Activated naive CD4-positive, alpha-beta T cell treated with anti-CD3 and anti-CD28 coated beads, Interleukin-2, amount 50 U/mL, for 72 hours (primary cell): ENCODE results near the gene GGT6. TPM values are rescaled to one million over a fixed set of nuclear protein-coding genes. Genes with fewer than 3 reads are reported as not detected.
A peak's percentile ranks its signal among the peaks of the same experiment; 100 is the strongest.
"Not testable (repeated sequence)": the region's sequence is repeated elsewhere in the genome, so short reads cannot be mapped to it uniquely, and the experiment has no call there.

ENCODE experiments used
- ATAC-seq, 2 donors: fragments of 150-1000 bp; cut with Tn5 transposase; 2 replicates each; pipeline ENCODE4 v1.10.0; 2021; ENCODE audit warnings: mild to moderate bottlenecking in 2 of 2, moderate library complexity in 2 of 2
- DNase-seq, 2 donors: peaks; one replicate each; pipeline ENCODE4 v3.0.0; 2021 to 2022; ENCODE audit warnings: low spot score in 2 of 2
- H3K27ac Mint-ChIP-seq, 2 donors: one replicate each; pipeline ENCODE4 v1.8.0; 2022; ENCODE audit warnings: mild to moderate bottlenecking in 2 of 2, mixed read lengths in 2 of 2
- H3K36me3 Mint-ChIP-seq, 2 donors: one replicate each; pipeline ENCODE4 v1.8.0; 2022; ENCODE audit warnings: mixed read lengths in 2 of 2
- H3K9me3 Mint-ChIP-seq, 2 donors: one replicate each; pipeline ENCODE4 v1.8.0; 2022; ENCODE audit warnings: mixed read lengths in 2 of 2
- total RNA-seq, 2 donors: library from RNA; stranded (reverse); gene quantifications; one replicate each; pipeline ENCODE4 v1.2.3, GENCODE V29; 2022

Gene GGT6
- total RNA-seq, 2 donors from 2014 or later: not detected

DNA sequence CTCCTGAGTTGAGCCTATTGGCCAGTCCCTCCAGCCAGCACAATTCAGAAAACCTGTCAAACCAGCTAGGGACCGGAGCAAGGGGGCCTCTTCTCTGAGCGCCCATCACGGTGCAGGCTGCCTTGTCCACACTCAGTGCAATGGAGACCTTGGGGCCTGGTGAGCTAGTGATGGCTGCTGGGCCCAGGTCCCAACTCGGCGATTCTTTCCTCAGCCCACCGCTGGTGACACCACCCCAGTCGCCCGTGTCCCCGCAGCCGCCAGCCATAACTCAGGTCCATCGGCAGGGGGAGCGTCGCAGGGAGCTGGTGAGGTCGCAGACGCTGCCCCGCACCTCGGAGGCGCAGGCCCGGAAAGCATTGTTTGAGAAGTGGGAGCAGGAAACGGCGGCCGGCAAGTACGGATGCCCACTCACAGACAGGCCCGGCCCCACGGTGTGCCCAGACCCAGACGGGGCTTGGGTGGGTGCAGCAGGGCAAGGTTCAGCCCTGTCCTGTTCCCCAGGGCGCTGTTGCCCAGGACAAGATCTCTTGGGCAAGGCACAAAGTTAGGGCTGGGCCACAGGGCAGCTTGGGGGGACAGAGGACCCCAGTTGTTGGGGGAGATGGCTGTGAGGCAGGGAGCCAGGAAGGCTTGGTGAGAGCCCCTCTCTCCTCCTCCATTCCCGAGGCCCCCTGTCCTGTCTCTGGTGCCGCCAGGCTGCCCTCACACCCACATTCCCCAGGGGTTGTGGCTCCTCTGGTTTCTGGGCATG lies 34.7 kb upstream of the GGT6 start:
- peak; percentile 45 to 80 for ATAC-seq
- H3K36me3 Mint-ChIP-seq: no peaks in the 10 kb centered on the region
- no peaks in the 10 kb centered on the region for H3K9me3 Mint-ChIP-seq
- DNase-seq: peak in 1 of 2 donors; percentile 57
- peak overlapping the region in 1 of 2 donors; percentile 29 for H3K27ac Mint-ChIP-seq

GRCh38 chr17:4594406-4594805 lies 34.0 kb upstream of the GGT6 start:
- Mint-ChIP-seq H3K36me3 (no peaks in the 10 kb centered on the region), H3K9me3 (no peaks in the 10 kb centered on the region), H3K27ac (no peak overlapping the region)
- no peak for ATAC-seq
- no peak for DNase-seq

GRCh38 chr17:4593021-4593421 lies 32.6 kb upstream of the GGT6 start:
- no peaks in the 10 kb centered on the region for H3K9me3 Mint-ChIP-seq
- DNase-seq (no peak), ATAC-seq (no peak)
- H3K36me3 Mint-ChIP-seq: no peaks in the 10 kb centered on the region
- no peak overlapping the region for H3K27ac Mint-ChIP-seq

DNA sequence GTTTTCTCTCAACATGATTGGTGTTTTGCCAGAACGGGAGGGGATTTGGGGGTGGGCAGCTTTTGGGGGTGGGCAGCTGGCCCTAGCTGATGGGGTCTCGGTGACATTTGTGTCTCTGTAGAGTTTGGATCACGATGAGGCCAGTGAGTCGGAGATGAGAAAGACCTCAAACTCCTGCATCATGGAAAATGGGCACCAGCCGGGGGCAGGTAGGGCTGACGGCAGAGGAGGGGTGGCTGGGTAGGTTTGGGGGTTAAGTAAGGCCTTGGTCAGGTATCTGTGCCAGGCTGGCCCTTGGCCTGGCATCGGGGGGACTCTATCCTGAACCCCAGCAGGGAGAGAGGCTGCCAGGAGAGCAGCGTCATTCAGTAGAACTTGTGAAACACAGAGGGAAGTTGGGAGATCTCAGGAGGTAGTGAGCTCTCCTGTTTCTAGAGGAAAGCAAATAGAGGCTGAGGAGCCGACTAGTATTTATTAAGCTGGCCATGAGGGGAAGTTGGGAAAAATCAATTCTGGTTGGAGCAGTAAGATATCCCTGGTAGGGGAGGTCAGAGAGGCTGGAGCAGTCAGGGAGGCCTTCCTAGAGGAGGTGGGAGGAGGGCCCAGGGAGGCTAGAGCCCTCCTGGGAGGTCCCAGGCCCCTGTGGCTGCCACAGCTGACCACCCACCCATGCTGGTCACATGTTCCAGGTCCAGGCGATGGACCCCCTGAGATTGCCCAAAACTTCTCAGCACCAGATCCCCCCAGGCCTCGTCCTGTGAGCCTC lies 32.0 kb upstream of the GGT6 start:
- DNase-seq (no peak), ATAC-seq (no peak)
- no peaks in the 10 kb centered on the region for H3K36me3 Mint-ChIP-seq
- no peaks in the 10 kb centered on the region for H3K9me3 Mint-ChIP-seq
- no peak overlapping the region for H3K27ac Mint-ChIP-seq

DNA sequence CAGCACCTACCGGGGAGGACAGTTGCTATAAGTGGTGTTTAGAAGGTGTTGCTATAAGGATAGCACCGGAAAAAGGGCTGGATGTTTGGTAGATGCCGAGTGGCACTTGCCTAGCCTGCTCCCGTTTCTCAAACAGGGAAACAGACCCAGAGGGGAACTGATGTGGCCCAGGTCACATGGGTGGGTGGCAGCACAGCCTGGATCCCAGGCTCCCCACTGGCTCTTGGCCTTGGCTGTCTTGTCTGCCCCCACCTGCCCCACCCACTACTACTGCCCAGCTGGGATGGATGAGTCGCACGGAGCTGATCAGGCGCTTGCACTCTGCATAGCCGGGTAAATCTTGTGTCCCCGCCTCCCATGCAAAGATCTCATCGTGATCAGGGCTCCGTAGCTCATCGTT lies 31.2 kb upstream of the GGT6 start:
- DNase-seq: no peak
- H3K9me3 Mint-ChIP-seq: no peaks in the 10 kb centered on the region
- no peak overlapping the region for H3K27ac Mint-ChIP-seq
- H3K36me3 Mint-ChIP-seq: no peaks in the 10 kb centered on the region
- no peak for ATAC-seq

GRCh38 chr17:4590981-4591453 lies 30.6 kb upstream of the GGT6 start:
- no peaks in the 10 kb centered on the region for H3K9me3 Mint-ChIP-seq
- DNase-seq: no peak
- no peak for ATAC-seq
- no peaks in the 10 kb centered on the region for H3K36me3 Mint-ChIP-seq
- H3K27ac Mint-ChIP-seq: no peak overlapping the region

- not testable (repeated sequence) for H3K27ac Mint-ChIP-seq, H3K9me3 Mint-ChIP-seq, H3K36me3 Mint-ChIP-seq, ATAC-seq, DNase-seq
Measured at GRCh38 chr17:4590042-4590441, 29.7 kb upstream of the GGT6 start.

- no peaks in the 10 kb centered on the region for H3K9me3 Mint-ChIP-seq
Measured at GRCh38 chr17:4588898-4589625, 28.7 kb upstream of the GGT6 start.

GRCh38 chr17:4588391-4588790 lies 28.0 kb upstream of the GGT6 start:
- H3K27ac Mint-ChIP-seq: no peak overlapping the region
- no peaks in the 10 kb centered on the region for H3K36me3 Mint-ChIP-seq
- DNase-seq: no peak
- ATAC-seq: no peak
- H3K9me3 Mint-ChIP-seq: no peaks in the 10 kb centered on the region

More at GRCh38 chr17:4588898-4589625, 28.7 kb upstream of the GGT6 start:
- DNase-seq (no peak), ATAC-seq (no peak)
- H3K36me3 Mint-ChIP-seq: no peaks in the 10 kb centered on the region
- no peak overlapping the region for H3K27ac Mint-ChIP-seq

DNA sequence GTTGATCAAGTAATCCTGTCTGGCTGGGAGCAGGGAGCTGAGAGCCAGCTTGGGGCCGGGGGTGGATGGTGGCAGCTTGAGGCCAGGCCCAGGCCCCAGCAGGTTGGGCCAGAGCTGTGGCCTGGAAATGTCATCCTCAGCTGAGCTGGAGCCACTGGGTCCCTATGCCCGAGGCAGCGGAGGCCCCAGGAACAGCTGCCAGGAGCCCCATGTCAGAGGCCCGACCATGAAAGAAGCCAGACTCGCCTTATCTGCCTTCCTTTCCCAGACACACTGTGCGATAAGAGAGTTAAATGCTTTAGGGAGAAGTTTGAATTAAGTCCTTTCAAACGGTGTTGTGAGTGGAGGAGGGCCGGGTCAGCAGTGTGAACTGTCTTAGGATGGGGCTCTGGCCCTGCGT lies 27.4 kb upstream of the GGT6 start:
- ATAC-seq: no peak
- Mint-ChIP-seq H3K36me3 (no peaks in the 10 kb centered on the region), H3K27ac (no peak overlapping the region), H3K9me3 (no peaks in the 10 kb centered on the region)
- DNase-seq: no peak

DNA sequence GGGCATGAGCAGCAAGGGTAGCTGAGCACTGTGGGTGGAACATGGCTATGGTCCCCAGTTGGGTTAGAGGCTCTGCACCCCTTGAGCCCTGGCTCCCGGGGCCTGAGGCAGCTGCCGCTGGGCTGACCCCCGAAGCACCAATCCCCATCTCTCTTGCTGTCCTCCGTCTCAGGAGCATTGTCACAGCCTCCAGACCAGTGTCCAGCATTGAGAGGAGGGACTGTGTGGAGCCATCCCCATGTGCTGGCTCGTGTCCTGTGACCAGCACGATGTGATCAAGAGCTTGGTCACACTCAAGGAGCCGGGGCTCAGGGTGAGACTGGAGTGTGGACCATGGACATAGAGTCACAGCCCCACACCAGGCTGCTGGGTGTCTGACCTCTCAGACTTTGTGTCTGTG lies 26.8 kb upstream of the GGT6 start:
- DNase-seq (no peak), ATAC-seq (no peak)
- Mint-ChIP-seq H3K27ac (no peak overlapping the region), H3K36me3 (no peaks in the 10 kb centered on the region), H3K9me3 (no peaks in the 10 kb centered on the region)

GRCh38 chr17:4586043-4586442 lies 25.7 kb upstream of the GGT6 start:
- no peak for DNase-seq
- no peak for ATAC-seq
- H3K9me3 Mint-ChIP-seq: no peaks in the 10 kb centered on the region
- no peaks in the 10 kb centered on the region for H3K36me3 Mint-ChIP-seq
- H3K27ac Mint-ChIP-seq: no peak overlapping the region

DNA sequence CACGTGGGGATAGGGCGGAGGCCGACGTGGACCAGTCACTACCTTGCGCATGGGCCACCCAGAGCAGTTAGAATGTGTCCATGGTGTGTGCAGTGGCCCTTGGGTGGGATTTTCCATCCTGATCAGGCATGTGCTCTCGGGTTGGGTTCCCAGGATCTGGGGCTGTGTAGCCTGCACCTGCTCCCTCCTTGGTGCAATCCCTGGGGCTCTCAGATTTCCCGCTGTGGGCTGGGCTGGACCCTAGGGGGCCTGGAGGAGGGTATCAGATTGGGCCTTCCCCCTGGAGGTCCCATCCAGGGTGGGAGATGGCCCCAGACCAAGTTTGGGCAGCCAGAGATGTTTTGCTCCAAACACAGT lies 25.2 kb upstream of the GGT6 start:
- no peak for ATAC-seq
- no peak overlapping the region for H3K27ac Mint-ChIP-seq

GRCh38 chr17:4584917-4585637 lies 24.7 kb upstream of the GGT6 start:
- no peak for DNase-seq
- Mint-ChIP-seq H3K36me3 (no peaks in the 10 kb centered on the region), H3K27ac (no peak overlapping the region), H3K9me3 (no peaks in the 10 kb centered on the region)
- ATAC-seq: no peak

More for the DNA sequence above, 25.2 kb upstream of the GGT6 start:
- Mint-ChIP-seq H3K9me3 (no peaks in the 10 kb centered on the region), H3K36me3 (no peaks in the 10 kb centered on the region)
- no peak for DNase-seq

- no peak for DNase-seq
Measured at GRCh38 chr17:4584101-4584916, 23.9 kb upstream of the GGT6 start, which contains the start of gene SMTNL2. Gene SMTNL2, plus strand, starts transcription at chr17:4584529. Its CDS starts 77 bp downstream, at chr17:4584606.

DNA sequence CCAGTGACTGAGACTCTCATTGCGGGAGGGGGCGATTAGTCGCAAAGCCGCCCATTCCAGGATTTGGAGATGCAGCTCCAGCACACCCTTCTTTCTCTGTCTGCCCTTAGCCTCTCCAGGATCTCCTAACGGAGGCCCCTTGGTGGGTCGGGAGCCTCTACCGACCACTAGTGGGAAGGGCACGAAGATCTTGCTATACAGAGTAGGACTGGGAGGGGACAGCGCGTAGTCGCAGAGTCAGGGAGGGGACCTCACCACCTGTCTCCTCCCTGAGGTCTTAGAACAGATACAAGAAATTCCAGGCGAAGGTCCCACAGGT lies 23.4 kb upstream of the GGT6 start:
- no peak overlapping the region for H3K27ac Mint-ChIP-seq
- no peak for DNase-seq
- ATAC-seq: peak; percentile 12 to 39
- H3K9me3 Mint-ChIP-seq: no peaks in the 10 kb centered on the region
- no peaks in the 10 kb centered on the region for H3K36me3 Mint-ChIP-seq

More at GRCh38 chr17:4584101-4584916, 23.9 kb upstream of the GGT6 start, which contains the start of gene SMTNL2:
- peak; percentile 26 to 58 for ATAC-seq
- Mint-ChIP-seq H3K27ac (no peak within 1 kb of the TSS), H3K9me3 (no peaks in the 10 kb centered on the region), H3K36me3 (no peaks in the 10 kb centered on the region)
